H9 (cell line): ENCODE measurements around the gene SLC30A3. TPM values are rescaled to one million over a fixed set of nuclear protein-coding genes. Genes with fewer than 3 reads are reported as not detected.

Source experiments
- DNase-seq: peaks from one replicate; pipeline ENCODE4 v3.0.0-alpha.2; 2017
- H2AFZ ChIP-seq: one replicate; pipeline ENCODE4 v1.6.1; 2013; ENCODE audit warnings: mild to moderate bottlenecking, low read length, control low read depth, moderate library complexity
- H2AK5ac ChIP-seq: 2 replicates; pipeline ENCODE4 v1.6.1; 2013; ENCODE audit warnings: low read length, control low read depth, mixed read lengths; ENCODE audit not compliant: insufficient read length
- H2BK120ac ChIP-seq: one replicate; pipeline ENCODE4 v1.6.1; 2013; ENCODE audit warnings: low read depth, mild to moderate bottlenecking, low read length, control low read depth, inconsistent platforms; ENCODE audit not compliant: poor library complexity, severe bottlenecking
- H2BK12ac ChIP-seq: 2 replicates; pipeline ENCODE4 v1.6.1; 2013; ENCODE audit warnings: low read length, control low read depth, mixed read lengths, low read depth; ENCODE audit not compliant: insufficient read length
- H2BK15ac ChIP-seq: 2 replicates; pipeline ENCODE4 v1.6.1; 2013; ENCODE audit warnings: low read depth, low read length, control low read depth
- H2BK20ac ChIP-seq: one replicate; pipeline ENCODE4 v1.6.1; 2013; ENCODE audit warnings: low read depth, mild to moderate bottlenecking, low read length, control low read depth, inconsistent platforms; ENCODE audit not compliant: poor library complexity, severe bottlenecking
- H2BK5ac ChIP-seq: 2 replicates; pipeline ENCODE4 v1.6.1; 2013; ENCODE audit warnings: low read length, control low read depth, mixed read lengths; ENCODE audit not compliant: insufficient read length
- H3K14ac ChIP-seq: 2 replicates; pipeline ENCODE4 v1.6.1; 2013; ENCODE audit warnings: low read length, control low read depth; ENCODE audit not compliant: insufficient read depth
- H3K18ac ChIP-seq: 2 replicates; pipeline ENCODE4 v1.6.1; 2013; ENCODE audit warnings: low read depth, mild to moderate bottlenecking, mixed read lengths, low read length, control low read depth; ENCODE audit not compliant: insufficient read length
- H3K23ac ChIP-seq: 2 replicates; pipeline ENCODE4 v1.6.1; 2013; ENCODE audit warnings: low read length, control low read depth, mixed read lengths, low read depth; ENCODE audit not compliant: insufficient read length
- H3K23me2 ChIP-seq: 2 replicates; pipeline ENCODE4 v1.6.1; 2013; ENCODE audit warnings: low read depth, mild to moderate bottlenecking, mixed read lengths, low read length, control low read depth; ENCODE audit not compliant: insufficient read length, poor library complexity, severe bottlenecking
- H3K27ac ChIP-seq: 2 replicates; pipeline ENCODE4 v1.5.1; 2013; ENCODE audit warnings: low read length, control low read depth, mixed read lengths, low read depth; ENCODE audit not compliant: insufficient read length
- H3K27me3 ChIP-seq: 2 replicates; pipeline ENCODE4 v1.6.1; 2013; ENCODE audit warnings: low read length, control low read depth, inconsistent platforms; ENCODE audit not compliant: insufficient read depth
- H3K4ac ChIP-seq: 2 replicates; pipeline ENCODE4 v1.6.1; 2013; ENCODE audit warnings: low read depth, mild to moderate bottlenecking, control low read depth, inconsistent platforms, low read length, moderate library complexity
- H3K4me1 ChIP-seq: 2 replicates; pipeline ENCODE4 v1.6.1; 2013; ENCODE audit warnings: low read length, control low read depth, inconsistent platforms; ENCODE audit not compliant: insufficient read depth
- H3K4me2 ChIP-seq: 2 replicates; pipeline ENCODE4 v1.6.1; 2013; ENCODE audit warnings: low read length, control low read depth, mixed read lengths; ENCODE audit not compliant: insufficient read length, insufficient read depth
- H3K56ac ChIP-seq: 2 replicates; pipeline ENCODE4 v1.6.1; 2013; ENCODE audit warnings: low read depth, mild to moderate bottlenecking, mixed read lengths, low read length, control low read depth; ENCODE audit not compliant: insufficient read length
- H3K79me1 ChIP-seq: 2 replicates; pipeline ENCODE4 v1.6.1; 2013; ENCODE audit warnings: low read depth, mild to moderate bottlenecking, moderate library complexity, low read length, control low read depth, inconsistent platforms; ENCODE audit not compliant: insufficient read depth, poor library complexity, severe bottlenecking
- H3K79me2 ChIP-seq: 2 replicates; pipeline ENCODE4 v1.6.1; 2013; ENCODE audit warnings: low read length, control low read depth, inconsistent platforms; ENCODE audit not compliant: insufficient read depth
- H3K9ac ChIP-seq: 2 replicates; pipeline ENCODE4 v1.6.1; 2013; ENCODE audit warnings: low read length, control low read depth, mixed read lengths; ENCODE audit not compliant: insufficient read length; ENCODE audit errors: extremely low read depth
- H3K9me3 ChIP-seq: one replicate; pipeline ENCODE4 v1.6.1; 2013; ENCODE audit warnings: low read depth, low read length, inconsistent platforms; ENCODE audit not compliant: control insufficient read depth
- H3T11ph ChIP-seq: one replicate; pipeline ENCODE4 v1.6.1; 2013; ENCODE audit warnings: mild to moderate bottlenecking, low read length, control low read depth, inconsistent platforms
- H4K20me1 ChIP-seq: one replicate; pipeline ENCODE4 v1.6.1; 2013; ENCODE audit not compliant: control insufficient read depth, insufficient read length, insufficient read depth
- H4K5ac ChIP-seq: 2 replicates; pipeline ENCODE4 v1.6.1; 2013; ENCODE audit warnings: low read depth, mild to moderate bottlenecking, mixed read lengths, low read length, control low read depth; ENCODE audit not compliant: insufficient read length
- H4K8ac ChIP-seq: replicated peaks from 2 replicates; pipeline ENCODE4 v1.6.1; 2013; ENCODE audit warnings: low read length, control low read depth, mixed read lengths, low read depth; ENCODE audit not compliant: insufficient read length
- H4K91ac ChIP-seq: 2 replicates; pipeline ENCODE4 v1.6.1; 2013; ENCODE audit warnings: low read depth, mild to moderate bottlenecking, moderate library complexity, mixed read lengths, low read length, control low read depth; ENCODE audit not compliant: insufficient read length
- H3K27ac Mint-ChIP-seq, 3 experiments: 2 replicates in 2 of 3; 3 replicates in 1 of 3; pipeline ENCODE4 v1.8.0; 2020 to 2021; ENCODE audit warnings: mixed read lengths in 3 of 3, mild to moderate bottlenecking in 1 of 3, moderate library complexity in 1 of 3
- H3K27me3 Mint-ChIP-seq: 2 replicates; pipeline ENCODE4 v1.8.0; 2021; ENCODE audit warnings: low read depth, mild to moderate bottlenecking, moderate library complexity, mixed read lengths
- H3K36me3 Mint-ChIP-seq, 3 experiments: 2 replicates in 2 of 3; 3 replicates in 1 of 3; pipeline ENCODE4 v1.8.0; 2020 to 2021; ENCODE audit warnings: low read depth in 3 of 3, mixed read lengths in 3 of 3; ENCODE audit not compliant: insufficient read depth in 1 of 3
- H3K4me1 Mint-ChIP-seq, 2 experiments: 2 replicates each; pipeline ENCODE4 v1.8.0; 2020; ENCODE audit warnings: mixed read lengths in 2 of 2
- H3K4me3 Mint-ChIP-seq, 2 experiments: 2 replicates in 1 of 2; 3 replicates in 1 of 2; pipeline ENCODE4 v1.8.0; 2020 to 2021; ENCODE audit warnings: mild to moderate bottlenecking in 2 of 2, mixed read lengths in 2 of 2, moderate library complexity in 1 of 2
- H3K9me3 Mint-ChIP-seq, 2 experiments: 2 replicates in 1 of 2; 3 replicates in 1 of 2; pipeline ENCODE4 v1.8.0; 2020; ENCODE audit warnings: mild to moderate bottlenecking in 2 of 2, mixed read lengths in 2 of 2, moderate library complexity in 1 of 2
- WGBS: extraction: QIAGEN DNeasy Blood & Tissue Kit; methylation state at CpG from one replicate; pipeline ENCODE4 v1.1.7; 2013; ENCODE audit warnings: missing lambda C conversion rate, low lambda C conversion rate, mixed read lengths; ENCODE audit not compliant: insufficient read length; ENCODE audit errors: extremely low coverage; 5-methylcytosine and 5-hydroxymethylcytosine counted together
- total RNA-seq: library from RNA; stranded (reverse); gene quantifications from 2 replicates; pipeline ENCODE4 v1.2.1, GENCODE V29; 2021
- TF ChIP-seq, protein P1 (sequence below): fragments of 200-600 bp; sonication (generic); conservative IDR thresholded peaks from 3 replicates; pipeline ENCODE4 v1.8.0; 2021; ENCODE audit warnings: antibody characterized with exemption, mild to moderate bottlenecking

The SLC30A3 gene
- total RNA-seq, 1 experiment from 2014 or later, result 2.5 TPM

DNA sequence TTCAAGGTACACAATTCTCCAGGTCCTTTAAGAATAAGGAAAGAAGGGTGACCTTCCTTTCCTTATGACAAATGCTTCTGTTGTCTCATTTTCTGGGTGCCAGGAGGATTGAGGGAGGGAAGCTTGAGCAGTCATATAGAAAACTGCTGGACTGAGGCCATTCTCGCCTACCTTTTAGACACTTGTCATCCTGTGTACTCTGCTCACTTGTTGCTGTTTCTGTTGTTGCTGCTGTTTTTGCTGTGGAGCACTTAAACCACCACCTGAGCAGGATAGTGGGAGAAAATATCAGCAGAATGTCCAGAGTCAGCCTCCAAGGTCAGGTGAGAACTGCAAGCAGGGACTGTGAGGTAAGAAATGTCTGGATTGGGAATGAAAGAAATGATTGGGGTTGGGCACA lies 15.2 kb upstream of the SLC30A3 start:
- H3K27me3 Mint-ChIP-seq, result peaks cover 54% of the 10 kb centered on the region
- Histone ChIP-seq H3K56ac (no peak overlapping the region), H4K5ac (no peak overlapping the region), H2BK20ac (no peak overlapping the region), H3K27ac (no peak overlapping the region), H3T11ph (no peak overlapping the region), H4K20me1 (no peaks in the 10 kb centered on the region), H3K27me3 (no peaks in the 10 kb centered on the region), H4K8ac (no peak overlapping the region), H3K4me2 (no peak overlapping the region), H3K79me1 (no peaks in the 10 kb centered on the region), H3K18ac (no peak overlapping the region), H2AK5ac (no peak overlapping the region), H4K91ac (no peak overlapping the region), H3K23me2 (peaks cover 6% of the 10 kb centered on the region), H3K4ac (no peak overlapping the region), H3K9ac (no peak overlapping the region), H2BK12ac (no peak overlapping the region), H3K14ac (no peak overlapping the region), H3K79me2 (no peaks in the 10 kb centered on the region), H3K4me1 (peaks cover 10% of the 10 kb centered on the region; the same call in 1 of the 2 replicates), H3K9me3 (no peaks in the 10 kb centered on the region), H3K23ac (no peak overlapping the region), H2AFZ (no peak overlapping the region), H2BK120ac (no peak overlapping the region), H2BK5ac (no peak overlapping the region), H2BK15ac (no peak overlapping the region)
- WGBS, result no CpG with 5 or more reads among the region's 1 CpG
- no peaks in the 10 kb centered on the region for H3K36me3 Mint-ChIP-seq
- DNase-seq, result no peak
- H3K27ac Mint-ChIP-seq, result no peak overlapping the region
- no peak overlapping the region for H3K4me3 Mint-ChIP-seq
- TF ChIP-seq, protein P1, sequence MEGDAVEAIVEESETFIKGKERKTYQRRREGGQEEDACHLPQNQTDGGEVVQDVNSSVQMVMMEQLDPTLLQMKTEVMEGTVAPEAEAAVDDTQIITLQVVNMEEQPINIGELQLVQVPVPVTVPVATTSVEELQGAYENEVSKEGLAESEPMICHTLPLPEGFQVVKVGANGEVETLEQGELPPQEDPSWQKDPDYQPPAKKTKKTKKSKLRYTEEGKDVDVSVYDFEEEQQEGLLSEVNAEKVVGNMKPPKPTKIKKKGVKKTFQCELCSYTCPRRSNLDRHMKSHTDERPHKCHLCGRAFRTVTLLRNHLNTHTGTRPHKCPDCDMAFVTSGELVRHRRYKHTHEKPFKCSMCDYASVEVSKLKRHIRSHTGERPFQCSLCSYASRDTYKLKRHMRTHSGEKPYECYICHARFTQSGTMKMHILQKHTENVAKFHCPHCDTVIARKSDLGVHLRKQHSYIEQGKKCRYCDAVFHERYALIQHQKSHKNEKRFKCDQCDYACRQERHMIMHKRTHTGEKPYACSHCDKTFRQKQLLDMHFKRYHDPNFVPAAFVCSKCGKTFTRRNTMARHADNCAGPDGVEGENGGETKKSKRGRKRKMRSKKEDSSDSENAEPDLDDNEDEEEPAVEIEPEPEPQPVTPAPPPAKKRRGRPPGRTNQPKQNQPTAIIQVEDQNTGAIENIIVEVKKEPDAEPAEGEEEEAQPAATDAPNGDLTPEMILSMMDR, result no peak
- H3K9me3 Mint-ChIP-seq, result no peaks in the 10 kb centered on the region
- H3K4me1 Mint-ChIP-seq, result peaks cover 35 to 48% of the 10 kb centered on the region in 2 experiments
